SK-N-MC (cell line): ENCODE results near the gene HSPA4.

Experiments
- DNase-seq: peaks from one replicate; pipeline ENCODE4 v3.0.0-alpha.2; 2011; ENCODE audit warnings: low read depth, low spot score
- H3K27ac ChIP-seq: fragments of 200-600 bp; sonication (generic); 2 replicates; pipeline ENCODE4 v1.5.1; 2016; ENCODE audit warnings: mixed run types
- H3K36me3 ChIP-seq: fragments of 200-600 bp; sonication (generic); 2 replicates; pipeline ENCODE4 v1.6.1; 2017; ENCODE audit warnings: antibody characterized with exemption, low read length, mixed read lengths; ENCODE audit not compliant: insufficient read depth
- H3K4me3 ChIP-seq: fragments of 200-600 bp; sonication (generic); 2 replicates; pipeline ENCODE4 v1.5.1; 2016
- H3K9ac ChIP-seq: fragments of 200-600 bp; sonication (generic); 2 replicates; pipeline ENCODE4 v1.8.0; 2017; ENCODE audit warnings: mixed run types, mixed read lengths; ENCODE audit not compliant: insufficient read length
- H3K9me3 ChIP-seq: fragments of 200-600 bp; sonication (generic); 2 replicates; pipeline ENCODE4 v1.6.1; 2017; ENCODE audit warnings: low read depth, mild to moderate bottlenecking, antibody characterized with exemption, low read length, moderate library complexity, mixed read lengths
- EZH2 ChIP-seq: fragments of 200-600 bp; sonication (generic); IDR thresholded peaks from one replicate; pipeline ENCODE4 v1.6.1; 2017; ENCODE audit warnings: antibody characterized with exemption
- FOXP2 ChIP-seq: optimal IDR thresholded peaks from 2 replicates; pipeline ENCODE3; 2011; ENCODE audit warnings: mild to moderate bottlenecking, moderate library complexity; ENCODE audit not compliant: insufficient read depth; ENCODE audit errors: extremely low read length, control extremely low read depth
- POLR2AphosphoS5 ChIP-seq: IDR thresholded peaks from 2 replicates; pipeline ENCODE4 v1.6.1; 2012; ENCODE audit warnings: mild to moderate bottlenecking, low read depth, low read length, borderline replicate concordance

HSPA4 gene

DNA sequence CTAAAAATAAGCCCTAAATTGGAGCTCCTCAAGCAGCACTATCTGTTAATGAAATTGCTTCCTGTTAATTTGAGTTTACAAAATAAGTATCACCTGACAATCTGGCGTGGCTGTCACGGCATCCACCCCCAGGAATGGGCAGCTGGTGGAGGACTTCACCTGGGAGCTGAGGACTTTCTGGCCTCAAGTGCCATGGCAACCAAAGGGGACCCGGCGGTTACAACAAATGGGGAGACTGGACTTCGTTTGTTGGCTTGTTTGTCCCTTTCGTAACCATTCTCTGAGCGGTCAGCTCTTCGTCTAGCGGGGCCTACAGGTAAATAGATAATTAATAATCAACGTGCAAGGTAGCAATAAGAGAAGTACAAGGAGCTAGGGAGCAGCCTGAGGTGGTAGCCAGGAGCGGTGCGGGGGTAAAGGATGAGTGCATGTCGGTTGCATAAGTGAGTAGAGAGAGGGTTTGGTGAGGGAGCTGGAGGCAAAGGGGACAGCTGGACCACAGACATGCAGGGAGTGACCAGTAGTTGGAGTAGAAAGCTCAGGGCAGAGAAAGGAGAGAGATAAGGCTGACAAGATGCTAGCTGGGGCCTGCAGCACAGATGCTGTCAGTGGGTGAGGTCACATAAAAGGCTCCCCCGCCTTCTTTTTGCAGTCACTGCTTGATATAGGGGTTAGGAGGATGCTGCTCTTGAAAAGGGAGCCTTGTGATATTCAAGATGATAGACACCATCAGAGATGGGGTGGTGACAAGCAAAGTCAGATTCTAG, 62.5 kb downstream of the HSPA4 start:
- DNase-seq = no peak
- no peak overlapping the region for H3K9ac ChIP-seq
- H3K36me3 ChIP-seq = no peaks in the 10 kb centered on the region
- H3K27ac ChIP-seq = no peak overlapping the region
- no peaks in the 10 kb centered on the region for H3K9me3 ChIP-seq
- no peak overlapping the region for H3K4me3 ChIP-seq
- TF ChIP-seq EZH2 (no peak), FOXP2 (no peak), POLR2AphosphoS5 (no peak)

DNA sequence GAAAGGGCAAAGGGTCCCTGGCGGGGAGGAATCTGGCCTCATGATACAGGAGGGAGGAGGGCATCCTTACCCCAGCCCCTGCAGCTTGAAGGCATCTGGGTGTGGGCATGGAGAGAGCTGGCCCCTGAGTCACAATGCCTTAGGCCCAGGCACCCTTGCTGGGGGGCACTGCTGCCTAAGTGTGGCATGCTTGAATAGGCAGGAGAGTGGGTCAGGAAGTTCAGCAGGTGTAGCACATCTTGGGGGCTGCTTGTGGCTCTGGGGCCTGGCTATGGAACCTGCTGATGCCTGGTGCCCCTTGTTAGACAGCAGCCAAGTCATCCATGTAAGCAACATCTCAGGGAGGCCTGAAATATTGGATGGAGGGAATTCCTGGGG, 63.1 kb downstream of the HSPA4 start:
- H3K9ac ChIP-seq = no peak overlapping the region
- H3K9me3 ChIP-seq = no peaks in the 10 kb centered on the region
- no peak for DNase-seq
- no peaks in the 10 kb centered on the region for H3K36me3 ChIP-seq
- H3K4me3 ChIP-seq = no peak overlapping the region
- H3K27ac ChIP-seq = no peak overlapping the region
- TF ChIP-seq FOXP2 (no peak), POLR2AphosphoS5 (no peak), EZH2 (no peak)

DNA sequence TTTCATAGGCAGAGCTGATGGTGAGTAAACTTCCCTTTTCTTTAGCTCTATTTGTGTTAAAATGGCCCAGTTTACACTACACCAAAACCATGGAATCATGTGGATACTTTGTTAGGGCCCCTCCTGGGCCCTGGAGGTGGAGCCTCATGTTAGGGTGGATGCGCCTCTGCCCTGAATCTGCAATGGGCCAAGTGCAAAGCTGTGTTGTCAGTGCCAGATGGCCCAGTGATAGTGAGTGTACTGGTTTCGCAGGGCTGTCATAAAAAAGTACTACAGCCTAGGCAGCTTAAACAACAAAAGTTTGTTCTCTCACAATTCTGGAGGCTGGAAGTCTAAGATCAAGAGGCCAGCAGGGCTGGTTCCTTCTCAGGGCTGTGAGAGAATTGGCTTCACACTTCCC, 64.8 kb downstream of the HSPA4 start:
- TF ChIP-seq FOXP2 (no peak), EZH2 (no peak), POLR2AphosphoS5 (no peak)

DNA sequence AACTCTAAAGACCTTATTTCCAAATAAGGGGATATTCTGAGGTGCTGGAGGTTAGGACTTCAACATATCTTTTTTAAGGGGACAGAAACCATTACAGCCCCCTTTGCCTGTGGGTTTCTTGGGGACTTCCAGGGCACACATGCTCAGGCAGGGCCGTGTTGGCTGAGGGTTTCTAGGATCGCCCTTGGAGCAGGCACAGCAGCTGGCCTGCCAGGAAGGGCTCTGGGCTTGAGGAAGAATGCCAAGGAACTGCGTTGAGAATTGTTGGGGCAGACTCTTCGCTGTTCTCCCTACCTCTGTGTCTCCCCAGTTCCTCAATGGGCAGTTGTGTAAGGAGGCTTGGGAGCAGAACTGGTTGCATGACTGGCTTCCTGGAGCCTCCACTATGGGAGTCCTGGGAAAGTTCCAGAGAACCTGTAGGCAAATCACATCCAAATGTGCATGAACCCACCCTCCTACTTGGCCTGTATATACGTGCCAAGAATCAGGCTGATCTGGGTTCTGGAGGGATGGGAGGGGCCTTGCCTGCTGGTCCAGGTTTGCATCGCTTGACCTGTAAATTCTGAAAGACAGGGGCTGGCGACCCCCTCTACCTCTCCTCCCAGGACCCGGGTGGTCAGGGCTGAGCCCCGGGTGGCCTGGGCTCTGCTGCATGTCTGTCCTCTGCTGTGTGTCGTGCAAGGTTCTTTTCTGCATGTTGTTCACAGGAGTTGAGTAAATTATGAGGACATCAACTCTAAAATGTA, 65.5 kb downstream of the HSPA4 start:
- no peak for DNase-seq
- Histone ChIP-seq H3K9ac (no peak overlapping the region), H3K27ac (no peak overlapping the region), H3K4me3 (no peak overlapping the region), H3K36me3 (no peaks in the 10 kb centered on the region), H3K9me3 (no peaks in the 10 kb centered on the region)
- no peak for TF ChIP-seq FOXP2

More for the DNA sequence above, 64.8 kb downstream of the HSPA4 start:
- no peak overlapping the region for H3K4me3 ChIP-seq
- no peaks in the 10 kb centered on the region for H3K36me3 ChIP-seq
- H3K27ac ChIP-seq = no peak overlapping the region
- DNase-seq = no peak
- no peaks in the 10 kb centered on the region for H3K9me3 ChIP-seq
- no peak overlapping the region for H3K9ac ChIP-seq

DNA sequence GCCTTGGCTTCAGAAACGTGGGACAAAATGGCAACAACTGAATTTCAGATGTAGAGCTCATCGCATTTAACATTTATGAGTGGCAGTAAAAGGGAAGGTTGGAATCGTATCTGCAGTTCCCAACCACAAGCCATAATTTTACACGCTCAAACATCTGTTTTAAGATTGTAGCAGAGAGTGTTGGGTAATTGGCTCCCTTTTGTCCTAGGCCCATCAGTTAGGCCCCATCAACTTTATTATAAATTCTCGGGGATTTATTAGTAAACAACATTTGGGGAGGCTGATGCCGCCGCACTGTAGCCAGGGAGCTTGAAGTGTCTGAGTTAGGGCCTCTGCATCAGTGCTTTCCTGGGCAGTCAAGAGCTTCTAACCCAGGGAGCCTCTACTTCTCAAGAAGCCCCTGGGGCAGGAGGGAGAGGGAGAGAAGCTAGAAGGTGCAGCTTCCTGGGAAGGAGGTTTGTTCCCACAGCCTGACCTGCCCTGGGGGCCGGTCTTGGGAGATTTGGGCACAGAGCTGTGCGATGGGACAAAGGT, 66.2 kb downstream of the HSPA4 start:
- H3K27ac ChIP-seq = no peak overlapping the region
- no peak overlapping the region for H3K9ac ChIP-seq
- TF ChIP-seq POLR2AphosphoS5 (no peak), FOXP2 (no peak), EZH2 (no peak)
- no peaks in the 10 kb centered on the region for H3K36me3 ChIP-seq
- no peaks in the 10 kb centered on the region for H3K9me3 ChIP-seq
- no peak overlapping the region for H3K4me3 ChIP-seq
- DNase-seq = no peak

DNA sequence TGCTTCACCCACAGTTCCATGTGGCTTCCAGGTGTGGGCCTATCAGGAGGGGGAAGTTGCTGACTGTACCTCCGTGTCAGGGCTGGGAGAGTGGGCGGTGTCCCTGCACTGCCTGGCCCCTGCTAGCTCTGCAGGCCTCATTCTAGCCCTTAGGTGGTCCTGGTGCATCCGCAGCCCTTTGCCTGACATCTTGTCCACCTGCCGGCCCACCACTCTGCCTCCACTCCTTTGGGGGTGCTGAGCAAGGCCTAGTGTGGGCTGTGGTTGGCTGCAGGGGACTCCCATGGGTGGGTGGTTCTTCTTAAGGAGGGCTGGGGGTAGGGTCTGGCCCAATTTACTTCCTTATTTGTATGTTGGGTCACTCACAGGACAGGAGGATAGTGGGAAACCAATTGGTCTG, 66.9 kb downstream of the HSPA4 start:
- no peak for DNase-seq
- TF ChIP-seq POLR2AphosphoS5 (no peak), FOXP2 (no peak), EZH2 (no peak)
- Histone ChIP-seq H3K4me3 (no peak overlapping the region), H3K9ac (no peak overlapping the region), H3K27ac (no peak overlapping the region), H3K9me3 (no peaks in the 10 kb centered on the region), H3K36me3 (no peaks in the 10 kb centered on the region)

DNA sequence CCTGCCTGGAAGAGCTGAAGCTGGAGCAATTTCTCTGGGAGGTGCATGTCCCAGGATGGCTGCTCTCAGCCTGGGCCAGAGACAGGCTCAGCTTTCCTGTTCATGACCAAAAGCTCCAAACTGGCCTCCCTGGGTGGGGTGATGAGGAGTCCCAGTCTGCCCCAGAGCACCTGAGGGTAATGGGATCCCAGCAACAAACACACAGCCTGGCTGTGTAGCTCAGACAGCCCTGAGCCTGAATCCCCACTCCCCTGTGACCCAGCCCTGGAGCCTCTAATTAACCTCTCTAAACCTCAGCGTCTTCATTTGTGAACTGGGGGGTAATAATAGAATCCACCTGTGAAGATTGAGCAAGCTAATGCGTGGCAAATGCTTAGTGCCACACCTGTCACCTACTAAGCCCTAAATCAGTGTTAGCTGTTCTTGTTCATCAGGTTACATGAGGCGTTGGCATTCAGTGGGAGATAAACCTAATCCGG, 67.5 kb downstream of the HSPA4 start:
- TF ChIP-seq POLR2AphosphoS5 (no peak), EZH2 (no peak), FOXP2 (no peak)
- Histone ChIP-seq H3K9me3 (no peaks in the 10 kb centered on the region), H3K4me3 (no peak overlapping the region), H3K9ac (no peak overlapping the region), H3K36me3 (no peaks in the 10 kb centered on the region), H3K27ac (no peak overlapping the region)
- DNase-seq = no peak

DNA sequence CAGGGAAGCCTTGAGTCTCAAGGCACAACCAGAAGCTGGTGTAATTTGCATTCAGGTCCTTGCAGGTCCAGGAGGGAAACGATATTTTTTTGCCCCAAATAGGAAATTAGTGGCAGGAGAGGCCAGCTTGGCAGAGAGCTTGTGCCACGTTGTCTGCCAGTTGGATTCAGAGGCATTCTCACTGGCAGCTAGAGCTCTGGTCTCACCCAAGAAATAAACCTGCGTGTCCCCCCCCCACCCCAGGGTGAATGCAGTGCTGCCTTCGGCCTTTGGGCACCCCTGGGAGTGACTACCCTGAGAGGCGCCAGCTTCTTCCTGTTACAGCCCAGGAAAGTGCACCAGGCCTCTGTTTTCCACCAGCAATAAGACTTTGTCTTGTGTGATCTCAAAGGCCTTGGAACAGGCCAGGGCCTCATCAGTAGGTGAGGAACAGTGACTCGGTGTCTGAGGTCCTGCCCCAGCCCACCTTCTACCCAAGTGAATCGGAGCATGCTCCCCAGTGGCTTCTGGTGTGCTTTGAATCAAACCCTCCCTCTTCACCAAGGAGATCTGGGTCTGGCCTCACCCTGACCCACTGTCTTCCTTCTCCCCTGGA, 68.4 kb downstream of the HSPA4 start:
- TF ChIP-seq EZH2 = no peak
- no peak for TF ChIP-seq FOXP2
- TF ChIP-seq POLR2AphosphoS5 = no peak
- H3K4me3 ChIP-seq = no peak overlapping the region
- no peak overlapping the region for H3K9ac ChIP-seq
- DNase-seq = no peak
- no peaks in the 10 kb centered on the region for H3K9me3 ChIP-seq
- H3K36me3 ChIP-seq = no peaks in the 10 kb centered on the region
- H3K27ac ChIP-seq = no peak overlapping the region
